ENCODE measurements around the gene ATP10A. TPM values are rescaled to one million over a fixed set of nuclear protein-coding genes. Genes with fewer than 3 reads are reported as not detected.

The ATP10A gene
- total RNA-seq, 2 experiments from 2014 or later: 0.06 TPM; not detected in 1

- H3K4me1 ChIP-seq (ENCODE audit: insufficient read depth, low read length, poor library complexity, severe bottlenecking): peaks cover 5% of the 10 kb centered on the region
- ChIA-PET CTCF (ENCODE audit: unreplicated experiment) (no interaction called here), POLR2A (no interaction called here)
- BruUV-seq (replicated peaks): no TSS peak
- no peak overlapping the region for H3K4me3 ChIP-seq (ENCODE audit: low read depth, low read length, poor library complexity, severe bottlenecking)
- H3K9me3 ChIP-seq (ENCODE audit: low read length): no peaks in the 10 kb centered on the region
- H3K4me2 ChIP-seq (ENCODE audit: low read length): no peak overlapping the region
- no peaks in the 10 kb centered on the region for H3K9me2 ChIP-seq (ENCODE audit: insufficient read depth, low read length)
- H3K79me2 ChIP-seq (ENCODE audit: insufficient read depth, low read depth, low read length): no peaks in the 10 kb centered on the region
- intact Hi-C loops (cut with micrococcal nuclease; ENCODE audit: unreplicated experiment): no loop called here
- no peak overlapping the region for H3K27ac ChIP-seq (ENCODE audit: low read depth, low read length, poor library complexity, severe bottlenecking)
- no peaks in the 10 kb centered on the region for H4K20me1 ChIP-seq (ENCODE audit: insufficient read depth, low read length)
- no peaks in the 10 kb centered on the region for H3K36me3 ChIP-seq (ENCODE audit: insufficient read depth, low read length)
- DNase-seq (ENCODE audit: low spot score): no peak
- TF ChIP-seq EZH2phosphoT487 (IDR thresholded peaks at IDR 0.05; ENCODE audit: borderline replicate concordance, low read depth, low read length) (no peak), CTCF (conservative IDR thresholded peaks at IDR 0.05; ENCODE audit: low read length) (no peak)
- no peak overlapping the region for H2AFZ ChIP-seq (ENCODE audit: low read length)
Observed at GRCh38 chr15:25897658-25898057, 34.5 kb upstream of the ATP10A start.

- TF ChIP-seq CTCF (conservative IDR thresholded peaks at IDR 0.05; ENCODE audit: low read length) (no peak), EZH2phosphoT487 (IDR thresholded peaks at IDR 0.05; ENCODE audit: borderline replicate concordance, low read depth, low read length) (no peak)
- H3K4me1 ChIP-seq (ENCODE audit: insufficient read depth, low read length, poor library complexity, severe bottlenecking): peaks cover 5% of the 10 kb centered on the region
- BruUV-seq (replicated peaks): no TSS peak
- ChIA-PET POLR2A (no interaction called here), CTCF (ENCODE audit: unreplicated experiment) (no interaction called here)
- H3K9me2 ChIP-seq (ENCODE audit: insufficient read depth, low read length): no peaks in the 10 kb centered on the region
- H3K36me3 ChIP-seq (ENCODE audit: insufficient read depth, low read length): no peaks in the 10 kb centered on the region
- H3K27ac ChIP-seq (ENCODE audit: low read depth, low read length, poor library complexity, severe bottlenecking): no peak overlapping the region
- no peak overlapping the region for H2AFZ ChIP-seq (ENCODE audit: low read length)
- intact Hi-C loops (cut with micrococcal nuclease; ENCODE audit: unreplicated experiment): no loop called here
- H4K20me1 ChIP-seq (ENCODE audit: insufficient read depth, low read length): no peaks in the 10 kb centered on the region
- no peak overlapping the region for H3K4me2 ChIP-seq (ENCODE audit: low read length)
- DNase-seq (ENCODE audit: low spot score): no peak
- H3K9me3 ChIP-seq (ENCODE audit: low read length): no peaks in the 10 kb centered on the region
- no peak overlapping the region for H3K4me3 ChIP-seq (ENCODE audit: low read depth, low read length, poor library complexity, severe bottlenecking)
- no peaks in the 10 kb centered on the region for H3K79me2 ChIP-seq (ENCODE audit: insufficient read depth, low read depth, low read length)
Observed at GRCh38 chr15:25894371-25894902, 31.3 kb upstream of the ATP10A start.

GRCh38 chr15:25893596-25893995 is 30.5 kb upstream of the ATP10A start:
- no TSS peak for BruUV-seq (replicated peaks)
- no peak overlapping the region for H3K4me3 ChIP-seq (ENCODE audit: low read depth, low read length, poor library complexity, severe bottlenecking)
- POLR2A ChIA-PET: interaction anchor here (0.7 to 1.0 kb wide), 2 partner anchors 8 to 18 kb away, joined by 3 read pairs; no protein-coding TSS in a partner anchor

More at GRCh38 chr15:25893596-25893995, 30.5 kb upstream of the ATP10A start:
- Histone ChIP-seq H3K9me2 (ENCODE audit: insufficient read depth, low read length) (no peaks in the 10 kb centered on the region), H3K27ac (ENCODE audit: low read depth, low read length, poor library complexity, severe bottlenecking) (no peak overlapping the region), H3K4me1 (ENCODE audit: insufficient read depth, low read length, poor library complexity, severe bottlenecking) (peaks cover 5% of the 10 kb centered on the region), H4K20me1 (ENCODE audit: insufficient read depth, low read length) (no peaks in the 10 kb centered on the region), H3K79me2 (ENCODE audit: insufficient read depth, low read depth, low read length) (no peaks in the 10 kb centered on the region), H3K9me3 (ENCODE audit: low read length) (no peaks in the 10 kb centered on the region), H3K4me2 (ENCODE audit: low read length) (no peak overlapping the region), H3K36me3 (ENCODE audit: insufficient read depth, low read length) (no peaks in the 10 kb centered on the region), H2AFZ (ENCODE audit: low read length) (no peak overlapping the region)
- intact Hi-C loops (cut with micrococcal nuclease; ENCODE audit: unreplicated experiment): no loop called here
- TF ChIP-seq EZH2phosphoT487 (IDR thresholded peaks at IDR 0.05; ENCODE audit: borderline replicate concordance, low read depth, low read length): no peak
- TF ChIP-seq CTCF (conservative IDR thresholded peaks at IDR 0.05; ENCODE audit: low read length): no peak
- CTCF ChIA-PET (ENCODE audit: unreplicated experiment): no interaction called here
- DNase-seq (ENCODE audit: low spot score): no peak
